ENCODE measurements around the gene TAS2R5.
A peak's percentile ranks its signal among the peaks of the same experiment; 100 is the strongest.
"Not testable (repeated sequence)": the region's sequence is repeated elsewhere in the genome, so short reads cannot be mapped to it uniquely, and the experiment has no call there.

Gene TAS2R5

GRCh38 chr7:141748396-141748795, 41.6 kb upstream of the TAS2R5 start:
- TF ChIP-seq, protein P1, sequence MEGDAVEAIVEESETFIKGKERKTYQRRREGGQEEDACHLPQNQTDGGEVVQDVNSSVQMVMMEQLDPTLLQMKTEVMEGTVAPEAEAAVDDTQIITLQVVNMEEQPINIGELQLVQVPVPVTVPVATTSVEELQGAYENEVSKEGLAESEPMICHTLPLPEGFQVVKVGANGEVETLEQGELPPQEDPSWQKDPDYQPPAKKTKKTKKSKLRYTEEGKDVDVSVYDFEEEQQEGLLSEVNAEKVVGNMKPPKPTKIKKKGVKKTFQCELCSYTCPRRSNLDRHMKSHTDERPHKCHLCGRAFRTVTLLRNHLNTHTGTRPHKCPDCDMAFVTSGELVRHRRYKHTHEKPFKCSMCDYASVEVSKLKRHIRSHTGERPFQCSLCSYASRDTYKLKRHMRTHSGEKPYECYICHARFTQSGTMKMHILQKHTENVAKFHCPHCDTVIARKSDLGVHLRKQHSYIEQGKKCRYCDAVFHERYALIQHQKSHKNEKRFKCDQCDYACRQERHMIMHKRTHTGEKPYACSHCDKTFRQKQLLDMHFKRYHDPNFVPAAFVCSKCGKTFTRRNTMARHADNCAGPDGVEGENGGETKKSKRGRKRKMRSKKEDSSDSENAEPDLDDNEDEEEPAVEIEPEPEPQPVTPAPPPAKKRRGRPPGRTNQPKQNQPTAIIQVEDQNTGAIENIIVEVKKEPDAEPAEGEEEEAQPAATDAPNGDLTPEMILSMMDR (IDR thresholded peaks at IDR 0.05; ENCODE audit: borderline replicate concordance, extremely low read depth, low read length, poor library complexity, severe bottlenecking) = no peak
- TF ChIP-seq EZH2 (IDR thresholded peaks at IDR 0.05; ENCODE audit: borderline replicate concordance, low read depth, low read length, severe bottlenecking) = no peak

DNA sequence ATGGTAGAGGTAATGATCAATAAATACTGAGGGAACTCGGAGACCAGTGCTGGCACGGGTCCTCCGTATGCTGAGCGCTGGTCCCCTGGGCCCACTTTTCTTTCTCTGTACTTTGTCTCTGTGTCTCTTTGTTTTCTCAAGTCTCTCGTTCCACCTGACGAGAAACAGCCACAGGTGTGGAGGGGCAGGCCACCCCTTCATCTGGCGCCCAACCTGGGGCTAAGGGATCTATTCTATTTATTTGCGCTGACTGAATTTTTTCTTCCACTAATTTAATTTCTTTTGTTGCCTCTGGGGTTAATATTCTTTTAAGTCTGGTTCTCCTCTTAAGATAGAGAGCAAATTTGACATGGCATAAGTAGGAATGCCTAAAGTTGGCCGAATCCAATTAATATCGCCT, 38.1 kb upstream of the TAS2R5 start:
- not testable (repeated sequence) for ATAC-seq (ENCODE audit: insufficient read depth, low read depth); H3K9ac ChIP-seq (ENCODE audit: low read depth, low read length); H2AFZ ChIP-seq (ENCODE audit: low read depth, low read length); H4K20me1 ChIP-seq (ENCODE audit: insufficient read depth, low read length); H3K4me1 ChIP-seq (ENCODE audit: insufficient read depth, low read length); H3K4me3 ChIP-seq (ENCODE audit: low read depth in 1 of 2, low read length in 2 of 2); H3K27ac ChIP-seq (ENCODE audit: low read length); H3K79me2 ChIP-seq (ENCODE audit: insufficient read depth, low read length); H3K27me3 ChIP-seq (ENCODE audit: insufficient read depth, low read length, poor library complexity); H3K4me2 ChIP-seq (ENCODE audit: insufficient read depth, low read length)
- Histone ChIP-seq H3K9me3 (ENCODE audit: insufficient read depth, low read length, severe bottlenecking) (peaks cover 26% of the 10 kb centered on the region), H3K36me3 (ENCODE audit: insufficient read depth, low read length) (peaks cover 95% of the 10 kb centered on the region)
- DNase-seq = peak; percentile 27

More at GRCh38 chr7:141748396-141748795, 41.6 kb upstream of the TAS2R5 start:
- Histone ChIP-seq H3K27me3 (ENCODE audit: insufficient read depth, low read length, poor library complexity) (no peaks in the 10 kb centered on the region), H3K4me2 (ENCODE audit: insufficient read depth, low read length) (no peak overlapping the region), H4K20me1 (ENCODE audit: insufficient read depth, low read length) (no peaks in the 10 kb centered on the region), H3K36me3 (ENCODE audit: insufficient read depth, low read length) (peaks cover 100% of the 10 kb centered on the region), H2AFZ (ENCODE audit: low read depth, low read length) (no peak overlapping the region), H3K4me1 (ENCODE audit: insufficient read depth, low read length) (no peaks in the 10 kb centered on the region), H3K79me2 (ENCODE audit: insufficient read depth, low read length) (peaks cover 6% of the 10 kb centered on the region; the same call in 1 of the 2 replicates), H3K4me3 (ENCODE audit: low read depth in 1 of 2, low read length in 2 of 2) (no peak overlapping the region), H3K9ac (ENCODE audit: low read depth, low read length) (no peak overlapping the region), H3K27ac (ENCODE audit: low read length) (no peak overlapping the region), H3K9me3 (ENCODE audit: insufficient read depth, low read length, severe bottlenecking) (peaks cover 26% of the 10 kb centered on the region)
- ATAC-seq (ENCODE audit: insufficient read depth, low read depth) (no peak), DNase-seq (no peak)

- Histone ChIP-seq H4K20me1 (ENCODE audit: insufficient read depth, low read length) (peaks cover 2% of the 10 kb centered on the region; the same call in 1 of the 2 replicates), H3K9me3 (ENCODE audit: insufficient read depth, low read length, severe bottlenecking) (peaks cover 26% of the 10 kb centered on the region), H3K27ac (ENCODE audit: low read length) (no peak overlapping the region), H3K36me3 (ENCODE audit: insufficient read depth, low read length) (peaks cover 94% of the 10 kb centered on the region), H3K79me2 (ENCODE audit: insufficient read depth, low read length) (no peaks in the 10 kb centered on the region), H2AFZ (ENCODE audit: low read depth, low read length) (no peak overlapping the region), H3K9ac (ENCODE audit: low read depth, low read length) (no peak overlapping the region), H3K4me1 (ENCODE audit: insufficient read depth, low read length) (no peaks in the 10 kb centered on the region), H3K27me3 (ENCODE audit: insufficient read depth, low read length, poor library complexity) (no peaks in the 10 kb centered on the region), H3K4me3 (ENCODE audit: low read depth in 1 of 2, low read length in 2 of 2) (no peak overlapping the region), H3K4me2 (ENCODE audit: insufficient read depth, low read length) (no peak overlapping the region)
- TF ChIP-seq, protein P1 (IDR thresholded peaks at IDR 0.05; ENCODE audit: borderline replicate concordance, extremely low read depth, low read length, poor library complexity, severe bottlenecking) = peak; percentile 49
- no peak for TF ChIP-seq EZH2 (IDR thresholded peaks at IDR 0.05; ENCODE audit: borderline replicate concordance, low read depth, low read length, severe bottlenecking)
- DNase-seq (no peak), ATAC-seq (ENCODE audit: insufficient read depth, low read depth) (no peak)
Observed at GRCh38 chr7:141752634-141753033, 37.4 kb upstream of the TAS2R5 start.

DNA sequence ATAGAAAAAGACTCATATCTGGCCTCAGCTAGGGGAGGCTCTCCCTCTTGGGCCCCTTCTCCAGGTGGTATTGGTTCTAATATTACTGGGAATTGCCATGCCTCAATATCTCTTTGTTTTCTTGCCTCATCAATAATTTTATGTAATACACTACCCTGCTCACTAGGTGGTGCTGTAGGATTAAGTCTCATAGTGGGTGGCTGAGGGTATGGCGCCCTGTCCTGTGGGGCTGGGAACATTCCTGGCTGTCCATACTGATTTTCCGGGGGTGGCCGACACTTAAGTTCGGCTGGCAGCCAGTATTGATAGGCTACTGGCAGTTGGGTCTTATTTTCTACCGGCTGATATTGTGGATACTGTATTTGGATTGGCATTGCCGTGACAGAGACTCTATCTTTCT, 35.1 kb upstream of the TAS2R5 start:
- DNase-seq (no peak), ATAC-seq (ENCODE audit: insufficient read depth, low read depth) (peak; percentile 64; the same call in 2 of the 3 replicates)

More for the DNA sequence above, 35.1 kb upstream of the TAS2R5 start:
- H3K9ac ChIP-seq (ENCODE audit: low read depth, low read length) = no peak overlapping the region
- H3K9me3 ChIP-seq (ENCODE audit: insufficient read depth, low read length, severe bottlenecking) = peaks cover 23% of the 10 kb centered on the region
- peaks cover 86% of the 10 kb centered on the region for H3K36me3 ChIP-seq (ENCODE audit: insufficient read depth, low read length)
- TF ChIP-seq, protein P1 (IDR thresholded peaks at IDR 0.05; ENCODE audit: borderline replicate concordance, extremely low read depth, low read length, poor library complexity, severe bottlenecking) = peak; percentile 64
- TF ChIP-seq EZH2 (IDR thresholded peaks at IDR 0.05; ENCODE audit: borderline replicate concordance, low read depth, low read length, severe bottlenecking) = no peak
- no peak overlapping the region for H3K4me3 ChIP-seq (ENCODE audit: low read depth in 1 of 2, low read length in 2 of 2)
- H4K20me1 ChIP-seq (ENCODE audit: insufficient read depth, low read length) = peaks cover 2% of the 10 kb centered on the region; the same call in 1 of the 2 replicates
- no peaks in the 10 kb centered on the region for H3K79me2 ChIP-seq (ENCODE audit: insufficient read depth, low read length)
- no peak overlapping the region for H3K4me2 ChIP-seq (ENCODE audit: insufficient read depth, low read length)
- no peak overlapping the region for H3K27ac ChIP-seq (ENCODE audit: low read length)
- no peaks in the 10 kb centered on the region for H3K27me3 ChIP-seq (ENCODE audit: insufficient read depth, low read length, poor library complexity)
- H3K4me1 ChIP-seq (ENCODE audit: insufficient read depth, low read length) = no peaks in the 10 kb centered on the region
- H2AFZ ChIP-seq (ENCODE audit: low read depth, low read length) = no peak overlapping the region

Data from DND-41 (cell line).